Lower lobe of right lung (tissue), 2 donors: Measurements from ENCODE around the gene DAZAP1. TPM values are rescaled to one million over a fixed set of nuclear protein-coding genes. Genes with fewer than 3 reads are reported as not detected.

Experiments
- ATAC-seq, 2 donors: fragments of 200-7000 bp; cut with Tn5 transposase; one replicate each; pipeline ENCODE4 v1.9.1; 2020 to 2022; ENCODE audit warnings: mild to moderate bottlenecking in 2 of 2, moderate library complexity in 2 of 2
- DNase-seq: peaks from one replicate; pipeline ENCODE4 v3.0.0-alpha.2; 2020
- H3K27ac ChIP-seq: fragments of 200-600 bp; one replicate; pipeline ENCODE4 v1.8.0; 2022
- H3K27me3 ChIP-seq: fragments of 200-600 bp; one replicate; pipeline ENCODE4 v1.8.0; 2022; ENCODE audit warnings: low read depth
- H3K36me3 ChIP-seq: fragments of 200-600 bp; one replicate; pipeline ENCODE4 v1.8.0; 2022; ENCODE audit warnings: mild to moderate bottlenecking
- H3K4me1 ChIP-seq: fragments of 200-600 bp; one replicate; pipeline ENCODE4 v1.8.0; 2022
- H3K4me3 ChIP-seq: fragments of 200-600 bp; one replicate; pipeline ENCODE4 v1.8.0; 2022; ENCODE audit warnings: mild to moderate bottlenecking
- H3K9me3 ChIP-seq: fragments of 200-600 bp; one replicate; pipeline ENCODE4 v1.8.0; 2022
- CTCF ChIP-seq: fragments of 200-600 bp; IDR thresholded peaks from one replicate; pipeline ENCODE4 v1.8.0; 2022; ENCODE audit warnings: antibody characterized with exemption, mild to moderate bottlenecking
- intact Hi-C: fragments of 100-400 bp; cut with DNase I; formaldehyde crosslinking; loops from one replicate; pipeline ENCODE4 v1.11.0; 2022
- total RNA-seq: library from RNA; stranded (reverse); fragmentation: NEBNext Ultra II Directional; extraction: Animal tissue kit (Norgen Biotek cat#: 25700); gene quantifications from one replicate; pipeline ENCODE4 v1.2.1, GENCODE V29; 2021
- donor health status: DM: no; HTN: yes; CAD: no; lungs with severe emphysema.

DAZAP1 gene
- total RNA-seq, 1 donor from 2014 or later = 89.4 TPM

- TF ChIP-seq CTCF = no peak
- ATAC-seq = no peak
- Histone ChIP-seq H3K4me1 (peaks cover 21% of the 10 kb centered on the region), H3K27me3 (peaks cover 85% of the 10 kb centered on the region), H3K4me3 (no peak overlapping the region), H3K9me3 (no peaks in the 10 kb centered on the region), H3K27ac (no peak overlapping the region), H3K36me3 (no peaks in the 10 kb centered on the region)
- intact Hi-C loops = no loop called here
- DNase-seq = no peak
These were observed 47.6 kb downstream of the DAZAP1 start for GRCh38 chr19:1455002-1455335.

GRCh38 chr19:1455336-1456120, 48.1 kb downstream of the DAZAP1 start:
- Histone ChIP-seq H3K27me3 (peaks cover 79% of the 10 kb centered on the region), H3K4me1 (peaks cover 21% of the 10 kb centered on the region), H3K27ac (no peak overlapping the region), H3K9me3 (no peaks in the 10 kb centered on the region), H3K4me3 (no peak overlapping the region), H3K36me3 (no peaks in the 10 kb centered on the region)
- TF ChIP-seq CTCF = no peak
- intact Hi-C loops = no loop called here
- no peak for DNase-seq
- ATAC-seq = peak; percentile 50 to 57

GRCh38 chr19:1456121-1456900, 48.9 kb downstream of the DAZAP1 start:
- Histone ChIP-seq H3K9me3 (no peaks in the 10 kb centered on the region), H3K36me3 (no peaks in the 10 kb centered on the region), H3K27ac (no peak overlapping the region), H3K4me3 (no peak overlapping the region), H3K4me1 (peaks cover 21% of the 10 kb centered on the region), H3K27me3 (peaks cover 72% of the 10 kb centered on the region)
- DNase-seq (no peak), ATAC-seq (peak in 1 of 2 donors; percentile 1)
- intact Hi-C loops = no loop called here
- TF ChIP-seq CTCF = no peak

GRCh38 chr19:1457031-1457739, 49.8 kb downstream of the DAZAP1 start:
- TF ChIP-seq CTCF = no peak
- intact Hi-C loops = no loop called here
- Histone ChIP-seq H3K27me3 (peaks cover 63% of the 10 kb centered on the region), H3K27ac (no peak overlapping the region), H3K9me3 (no peaks in the 10 kb centered on the region), H3K4me3 (no peak overlapping the region), H3K4me1 (peaks cover 21% of the 10 kb centered on the region), H3K36me3 (no peaks in the 10 kb centered on the region)
- ATAC-seq = no peak
- DNase-seq = no peak

GRCh38 chr19:1457892-1458291, 50.5 kb downstream of the DAZAP1 start:
- H3K9me3 ChIP-seq = no peaks in the 10 kb centered on the region
- no peak overlapping the region for H3K4me3 ChIP-seq
- H3K36me3 ChIP-seq = no peaks in the 10 kb centered on the region
- H3K4me1 ChIP-seq = peaks cover 21% of the 10 kb centered on the region
- H3K27me3 ChIP-seq = peaks cover 56% of the 10 kb centered on the region
- H3K27ac ChIP-seq = no peak overlapping the region
- TF ChIP-seq CTCF = no peak
- no peak for ATAC-seq
- no peak for DNase-seq
- intact Hi-C loops = no loop called here
